ENCODE data around the gene KCNMB1.

DNA sequence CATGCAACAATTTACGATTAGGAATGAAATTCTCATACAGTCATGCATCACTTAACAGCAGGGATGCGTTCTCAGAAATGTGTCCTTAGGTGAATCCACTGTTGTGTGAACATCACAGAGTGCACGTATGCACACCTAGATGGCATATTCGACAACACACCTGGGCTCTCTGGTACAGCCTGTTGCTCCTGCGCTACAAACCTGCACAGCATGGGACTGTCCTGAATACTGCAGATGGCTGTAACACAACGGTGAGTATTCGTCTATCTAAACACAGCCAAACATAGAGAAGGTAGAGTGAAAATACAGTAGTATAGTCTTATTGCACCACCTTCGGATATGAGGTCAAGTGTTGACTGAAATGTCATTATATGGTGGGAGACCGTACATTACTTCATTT lies 47.6 kb downstream of the KCNMB1 start:
- TF ChIP-seq, protein P1, sequence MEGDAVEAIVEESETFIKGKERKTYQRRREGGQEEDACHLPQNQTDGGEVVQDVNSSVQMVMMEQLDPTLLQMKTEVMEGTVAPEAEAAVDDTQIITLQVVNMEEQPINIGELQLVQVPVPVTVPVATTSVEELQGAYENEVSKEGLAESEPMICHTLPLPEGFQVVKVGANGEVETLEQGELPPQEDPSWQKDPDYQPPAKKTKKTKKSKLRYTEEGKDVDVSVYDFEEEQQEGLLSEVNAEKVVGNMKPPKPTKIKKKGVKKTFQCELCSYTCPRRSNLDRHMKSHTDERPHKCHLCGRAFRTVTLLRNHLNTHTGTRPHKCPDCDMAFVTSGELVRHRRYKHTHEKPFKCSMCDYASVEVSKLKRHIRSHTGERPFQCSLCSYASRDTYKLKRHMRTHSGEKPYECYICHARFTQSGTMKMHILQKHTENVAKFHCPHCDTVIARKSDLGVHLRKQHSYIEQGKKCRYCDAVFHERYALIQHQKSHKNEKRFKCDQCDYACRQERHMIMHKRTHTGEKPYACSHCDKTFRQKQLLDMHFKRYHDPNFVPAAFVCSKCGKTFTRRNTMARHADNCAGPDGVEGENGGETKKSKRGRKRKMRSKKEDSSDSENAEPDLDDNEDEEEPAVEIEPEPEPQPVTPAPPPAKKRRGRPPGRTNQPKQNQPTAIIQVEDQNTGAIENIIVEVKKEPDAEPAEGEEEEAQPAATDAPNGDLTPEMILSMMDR (optimal IDR thresholded peaks at IDR 0.05 in 1 of 3, IDR thresholded peaks at IDR 0.05 in 1 of 3, conservative IDR thresholded peaks at IDR 0.05 in 1 of 3; ENCODE audit: extremely low read depth in 1 of 3, insufficient read depth in 2 of 3, low read length in 3 of 3) = no peak
- no peak for TF ChIP-seq EZH2 (IDR thresholded peaks at IDR 0.05; ENCODE audit: low read length)
